Measurements from ENCODE around the gene PPFIA1. TPM values are rescaled to one million over a fixed set of nuclear protein-coding genes. Genes with fewer than 3 reads are reported as not detected.
"Not testable (repeated sequence)": the region's sequence is repeated elsewhere in the genome, so short reads cannot be mapped to it uniquely, and the experiment has no call there.

The PPFIA1 gene
- total and polyA plus RNA-seq, 10 of the 15 experiments (the other 5 are each of a cell fraction or from before 2014, with no cell fraction given), result 5.2 to 26.2 (median 15.8) TPM

GRCh38 chr11:70389201-70389600 lies 118.7 kb downstream of the PPFIA1 start:
- WGBS (ENCODE audit: insufficient coverage, insufficient replicate concordance, low lambda C conversion rate, missing lambda C conversion rate), result 51% methylated on average over 6 of the region's 6 CpGs
- CTCF ChIA-PET, result no interaction called here
- SMC1A ChIA-PET (ENCODE audit: uncharacterized antibody, unreplicated experiment), result no interaction called here
- POLR2A ChIA-PET, result no interaction called here
- in situ Hi-C loops (cut with MboI), result no loop called here
- no peak overlapping the region for H3K4me3 ChIP-seq
- FAIRE-seq (no peak), DNase-seq (ENCODE audit: low read depth, low spot score) (no peak), ATAC-seq (no peak)
- H3K36me3 ChIP-seq (ENCODE audit: control insufficient read depth in 2 of 2, insufficient read depth in 2 of 2, low read length in 1 of 2), result peaks cover 3 to 7% of the 10 kb centered on the region in 2 experiments; a peak in 3 of 4 replicates
- H4K20me1 ChIP-seq (ENCODE audit: control insufficient read depth, insufficient read depth), result no peaks in the 10 kb centered on the region
- H3K9me3 ChIP-seq (replicated peaks; ENCODE audit: control insufficient read depth, insufficient read depth, low read length), result no peaks in the 10 kb centered on the region
- H3K27me3 ChIP-seq (replicated peaks in 1 of 2; ENCODE audit: control insufficient read depth in 2 of 2, insufficient read depth in 2 of 2, low read length in 1 of 2), result no peaks in the 10 kb centered on the region
- no peak overlapping the region for H3K27ac ChIP-seq (ENCODE audit: control insufficient read depth, insufficient read depth)
- no peaks in the 10 kb centered on the region for H3K79me2 ChIP-seq (ENCODE audit: control insufficient read depth, insufficient read depth, low read length)
- H3K4me1 ChIP-seq (ENCODE audit: control insufficient read depth, insufficient read depth, low read length), result no peaks in the 10 kb centered on the region
- H3K4me2 ChIP-seq (ENCODE audit: control insufficient read depth, insufficient read depth), result no peak overlapping the region
- no TSS peak for BruUV-seq (replicated peaks)
- intact Hi-C loops (cut with micrococcal nuclease; ENCODE audit: unreplicated experiment), result no loop called here
- H3K9ac ChIP-seq (ENCODE audit: control insufficient read depth, insufficient read depth, low read length), result no peak overlapping the region
- TF ChIP-seq STAT1 (conservative IDR thresholded peaks at IDR 0.05) (no peak), SREBF2 (IDR thresholded peaks at IDR 0.05; ENCODE audit: low read length) (no peak), NFXL1 (IDR thresholded peaks at IDR 0.05; ENCODE audit: borderline replicate concordance) (no peak), YBX1 (IDR thresholded peaks at IDR 0.05) (no peak)
- RAD21 ChIA-PET (ENCODE audit: unreplicated experiment), result no interaction called here
- no peak overlapping the region for H2AFZ ChIP-seq (ENCODE audit: control insufficient read depth, low read depth, low read length)

DNA sequence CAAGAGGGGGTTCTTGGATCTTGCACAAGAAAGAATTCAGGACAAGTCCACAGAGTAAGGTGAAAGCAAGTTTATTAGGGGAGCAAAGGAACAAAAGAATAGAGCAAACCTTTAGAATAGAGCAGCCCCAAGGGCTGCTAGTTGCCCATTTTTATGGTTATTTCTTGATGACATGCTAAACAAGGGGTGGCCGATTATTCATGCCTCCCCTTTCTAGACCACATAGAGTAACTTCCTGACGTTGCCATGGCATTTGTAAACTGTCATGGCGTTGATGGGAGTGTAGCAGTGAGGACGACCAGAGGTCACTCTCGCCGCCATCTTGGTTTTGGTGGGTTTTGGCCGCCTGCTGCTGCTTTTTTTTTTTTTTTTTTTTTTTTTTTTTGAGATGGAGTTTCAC lies 120.4 kb downstream of the PPFIA1 start:
- H3K4me1 ChIP-seq (ENCODE audit: control insufficient read depth, insufficient read depth, low read length); H2AFZ ChIP-seq (ENCODE audit: control insufficient read depth, low read depth, low read length); H3K9ac ChIP-seq (ENCODE audit: control insufficient read depth, insufficient read depth, low read length); H4K20me1 ChIP-seq (ENCODE audit: control insufficient read depth, insufficient read depth); BruUV-seq (replicated peaks); H3K4me2 ChIP-seq (ENCODE audit: control insufficient read depth, insufficient read depth); SMC1A ChIA-PET (ENCODE audit: uncharacterized antibody, unreplicated experiment); H3K9me3 ChIP-seq (replicated peaks; ENCODE audit: control insufficient read depth, insufficient read depth, low read length); H3K79me2 ChIP-seq (ENCODE audit: control insufficient read depth, insufficient read depth, low read length); in situ Hi-C loops (cut with MboI); DNase-seq (ENCODE audit: low read depth, low spot score); ATAC-seq; FAIRE-seq; POLR2A ChIA-PET; intact Hi-C loops (cut with micrococcal nuclease; ENCODE audit: unreplicated experiment); H3K27me3 ChIP-seq (replicated peaks in 1 of 2; ENCODE audit: control insufficient read depth in 2 of 2, insufficient read depth in 2 of 2, low read length in 1 of 2); H3K27ac ChIP-seq (ENCODE audit: control insufficient read depth, insufficient read depth); RAD21 ChIA-PET (ENCODE audit: unreplicated experiment); H3K36me3 ChIP-seq (ENCODE audit: control insufficient read depth in 2 of 2, insufficient read depth in 2 of 2, low read length in 1 of 2); H3K4me3 ChIP-seq: not testable (repeated sequence)
- 69% methylated on average over 7 of the region's 7 CpGs for WGBS (ENCODE audit: insufficient coverage, insufficient replicate concordance, low lambda C conversion rate, missing lambda C conversion rate)
- CTCF ChIA-PET, result interaction anchor here (0.5 kb wide), 1 partner anchor 16 kb away, joined by 4 read pairs; no protein-coding TSS in a partner anchor

Measured in GM12878 (cell line).